Effector CD4-positive, alpha-beta T cell (primary cell): ENCODE measurements around the gene BRINP1.
"Not testable (repeated sequence)": the region's sequence is repeated elsewhere in the genome, so short reads cannot be mapped to it uniquely, and the experiment has no call there.

Experiments
- DNase-seq: peaks from one replicate; pipeline ENCODE4 v3.0.0-alpha.2; 2020

Gene BRINP1

DNA sequence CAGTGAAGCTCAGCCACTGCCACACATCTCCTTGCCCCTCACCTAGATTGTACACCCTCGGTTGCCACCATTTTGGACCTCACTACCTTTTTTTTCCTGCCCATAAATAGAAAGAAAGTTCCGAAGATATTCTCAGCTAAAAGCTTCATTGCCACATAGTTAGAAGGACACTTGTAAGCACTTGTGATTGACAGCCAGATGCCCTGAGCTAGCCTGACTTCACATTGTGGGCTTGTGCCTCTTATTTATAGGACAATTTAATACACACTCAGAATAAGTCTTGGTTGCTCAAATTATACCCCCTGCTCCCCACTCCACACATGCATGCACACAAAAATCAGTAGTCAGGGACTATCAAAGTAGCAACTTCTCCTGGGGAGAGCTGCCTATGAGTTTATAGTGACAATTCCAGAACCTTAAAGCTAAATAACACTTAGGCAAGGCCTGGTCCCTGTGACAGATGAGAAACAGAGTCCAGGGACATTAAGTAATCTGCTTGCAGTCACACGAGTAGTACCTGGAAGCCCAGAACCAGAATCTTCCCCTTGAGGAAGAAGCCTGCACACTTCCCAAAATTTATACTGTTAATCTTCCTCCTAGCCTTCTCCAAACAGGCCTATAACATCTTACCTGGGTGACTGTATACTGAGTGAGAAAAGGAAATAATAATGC is 184.8 kb downstream of the BRINP1 start:
- no peak for DNase-seq

DNA sequence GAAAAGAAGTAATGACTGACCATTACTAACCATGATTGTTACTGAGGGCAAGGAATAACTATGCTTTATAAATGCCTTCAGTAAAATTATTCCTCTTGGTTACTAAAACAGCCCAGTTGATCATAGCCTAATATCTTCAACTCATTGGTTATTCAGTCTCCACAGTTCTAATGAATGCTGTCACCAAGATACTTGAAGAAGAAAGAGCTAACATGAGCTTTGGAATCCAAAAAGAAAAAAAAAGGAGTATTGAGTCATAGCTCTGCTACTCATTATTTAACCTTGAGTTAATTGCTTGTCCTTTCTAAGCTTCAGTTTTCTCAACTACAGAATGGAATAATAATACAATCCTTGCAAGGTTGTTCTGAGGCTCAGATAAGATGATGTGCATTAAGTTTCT is 187.7 kb downstream of the BRINP1 start:
- no peak for DNase-seq

DNA sequence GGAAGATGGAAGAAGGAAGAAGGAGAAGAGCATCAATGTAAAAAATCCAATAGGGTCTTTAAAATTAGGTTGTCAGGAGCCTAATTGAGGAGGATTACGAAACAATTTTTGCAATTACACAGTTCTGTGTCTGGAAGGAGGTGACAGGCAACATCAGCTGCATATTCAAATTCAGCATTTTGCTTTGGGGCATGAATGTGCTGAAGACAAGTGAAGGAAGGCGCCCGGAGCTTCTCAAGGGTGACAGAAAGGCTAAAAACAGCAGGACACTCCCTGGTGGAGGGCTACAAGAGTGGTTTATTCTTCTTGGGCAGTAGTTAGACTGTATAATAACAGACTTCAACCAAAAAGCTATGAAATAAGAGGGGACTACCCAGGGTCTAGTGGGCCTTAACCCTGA is 188.3 kb downstream of the BRINP1 start:
- DNase-seq, result no peak

DNA sequence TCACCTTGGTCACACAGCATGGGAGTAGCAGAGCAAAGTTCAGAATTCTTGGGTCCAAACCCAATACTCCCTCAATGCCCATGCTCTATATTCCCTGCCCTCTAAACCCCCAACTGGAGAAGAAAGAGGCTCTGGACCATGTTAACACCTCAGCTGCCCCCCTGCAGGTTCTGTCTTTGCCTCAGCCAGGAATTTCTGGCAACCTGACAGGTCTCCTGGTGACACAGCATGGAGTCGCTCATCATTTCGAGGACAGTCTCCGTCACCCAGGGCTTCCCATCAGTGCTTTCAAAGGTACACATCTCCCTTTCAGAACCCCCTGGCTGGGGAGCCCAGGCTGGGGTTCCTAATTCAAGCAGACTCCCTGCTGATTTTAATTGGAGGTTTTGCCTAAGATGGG is 189.5 kb downstream of the BRINP1 start:
- DNase-seq, result no peak

DNA sequence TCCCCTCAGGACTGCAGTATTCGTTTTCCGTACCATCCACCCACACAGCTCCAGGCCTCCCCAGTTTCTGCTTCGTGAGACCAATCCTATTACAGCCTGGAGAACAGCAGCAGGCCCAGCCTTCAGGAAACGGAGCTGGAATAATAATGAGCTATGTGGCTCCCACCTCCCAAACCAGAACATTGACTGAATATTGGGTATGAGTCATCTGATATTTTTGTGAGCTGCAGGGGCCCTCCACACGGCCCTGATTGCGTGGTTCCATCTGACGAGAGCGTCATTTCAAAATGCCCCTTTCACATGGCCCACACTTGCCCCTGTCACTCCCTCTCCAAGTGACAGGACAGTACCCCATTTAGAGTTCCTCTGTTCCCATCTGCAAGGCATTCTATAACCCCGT is 192.0 kb downstream of the BRINP1 start:
- no peak for DNase-seq

DNA sequence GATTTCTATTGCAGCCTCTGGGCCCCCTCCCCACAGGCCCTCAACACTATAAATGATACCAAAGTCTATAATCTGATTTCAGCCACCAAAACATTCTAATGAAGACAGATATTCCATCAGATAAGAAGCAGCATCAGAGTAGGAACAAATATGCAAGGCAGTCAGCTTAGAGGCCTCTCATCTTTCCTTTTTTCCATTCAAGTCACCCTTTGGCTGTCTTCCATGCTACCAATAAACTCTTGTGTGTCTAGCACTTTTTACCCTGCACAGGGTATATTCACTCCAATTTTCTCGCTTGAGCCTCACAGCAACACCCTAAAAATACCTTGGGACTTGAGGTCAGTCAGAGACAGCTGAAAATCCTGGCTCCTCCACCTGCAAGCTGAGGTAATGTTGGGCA is 193.7 kb downstream of the BRINP1 start:
- no peak for DNase-seq

DNA sequence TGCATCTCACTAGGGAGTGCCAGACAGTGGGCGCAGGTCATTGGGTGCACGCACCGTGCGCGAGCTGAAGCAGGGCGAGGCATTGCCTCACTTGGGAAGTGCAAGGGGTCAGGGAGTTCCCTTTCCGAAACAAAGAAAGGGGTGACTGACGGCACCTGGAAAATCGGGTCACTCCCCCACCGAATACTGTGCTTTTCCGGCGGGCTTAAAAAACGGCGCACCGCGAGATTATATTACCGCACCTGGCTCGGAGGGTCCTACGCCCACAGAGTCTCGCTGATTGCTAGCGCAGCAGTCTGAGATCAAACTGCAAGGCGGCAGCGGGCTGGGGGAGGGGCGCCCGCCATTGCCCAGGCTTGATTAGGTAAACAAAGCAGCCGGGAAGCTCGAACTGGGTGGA is 200.0 kb downstream of the BRINP1 start:
- DNase-seq, result not testable (repeated sequence)

DNA sequence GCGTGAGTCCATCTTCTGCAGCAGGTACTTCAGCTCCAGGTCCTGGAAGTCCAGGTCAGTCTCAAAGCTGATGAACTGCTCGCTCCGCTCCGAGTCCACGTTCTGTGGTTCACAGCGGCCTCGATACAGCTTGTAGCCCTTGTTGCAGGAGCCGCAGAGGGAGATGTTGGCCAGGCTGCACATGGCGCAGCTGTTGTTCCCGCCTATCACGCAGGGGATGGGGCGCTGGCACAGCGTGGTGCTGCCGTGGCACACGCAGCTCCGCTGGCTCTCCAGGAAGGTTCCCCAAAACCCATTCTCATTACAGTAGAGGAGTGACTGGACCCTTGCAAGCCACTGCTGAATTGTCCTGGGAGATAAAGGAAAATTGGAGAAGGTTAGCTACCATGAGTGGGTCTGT is 201.4 kb downstream of the BRINP1 start:
- no peak for DNase-seq

DNA sequence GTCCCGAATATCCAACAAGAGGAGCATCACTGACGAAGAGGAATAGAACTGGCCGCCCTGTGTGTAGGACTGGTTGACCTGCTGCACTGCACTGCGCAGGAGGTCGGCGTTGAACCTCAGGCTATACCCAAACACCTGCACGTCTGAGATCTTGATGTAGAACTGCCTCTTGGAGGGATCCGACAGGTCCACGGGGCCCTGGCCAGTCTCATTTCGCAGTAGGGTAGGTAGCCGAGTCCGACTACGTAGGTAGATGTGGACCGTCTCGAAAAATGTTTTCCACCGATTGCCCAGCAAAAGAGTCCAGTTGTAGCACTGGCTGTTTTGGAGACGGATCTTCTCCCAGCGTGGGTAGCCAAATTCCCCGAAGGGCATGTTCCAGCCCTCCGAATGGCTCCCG is 202.0 kb downstream of the BRINP1 start:
- DNase-seq, result no peak

DNA sequence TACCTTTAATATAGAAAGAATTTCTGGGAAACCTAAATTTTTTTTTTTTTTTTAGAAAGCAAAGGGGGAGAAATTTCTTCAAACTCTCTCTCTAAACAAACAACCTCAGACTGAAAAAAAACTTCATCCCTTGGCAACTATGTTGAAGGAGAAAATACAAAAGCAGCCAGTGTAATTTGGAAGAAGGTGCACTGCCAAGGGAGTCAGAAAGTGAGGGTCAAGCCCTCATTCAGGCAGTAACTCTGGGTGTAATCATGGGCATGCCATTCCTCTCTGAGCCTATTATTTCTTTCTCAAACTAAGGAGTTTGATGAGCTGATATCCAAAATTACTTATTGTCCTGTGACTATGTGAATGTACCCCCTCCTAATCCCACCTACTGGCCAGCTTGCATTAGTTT is 203.1 kb downstream of the BRINP1 start:
- no peak for DNase-seq

DNA sequence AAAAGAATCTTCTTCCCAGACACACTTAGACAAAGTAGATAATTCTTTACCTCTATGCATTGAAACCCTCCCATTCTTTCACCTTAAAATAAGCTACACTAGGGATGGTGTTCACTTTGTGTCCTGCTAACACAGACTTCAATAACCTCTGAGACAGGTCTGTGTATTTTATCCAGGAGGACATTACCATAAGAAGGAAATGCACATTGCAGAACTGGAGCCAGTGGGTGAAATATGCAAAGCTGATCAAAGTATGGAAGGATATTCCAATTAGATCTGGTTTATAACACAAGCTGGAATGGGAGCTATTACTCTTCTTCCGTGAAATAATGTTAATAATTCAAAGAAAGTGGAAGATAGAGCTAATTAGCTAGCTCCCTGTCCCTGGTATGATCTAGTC is 204.1 kb downstream of the BRINP1 start:
- DNase-seq, result no peak

DNA sequence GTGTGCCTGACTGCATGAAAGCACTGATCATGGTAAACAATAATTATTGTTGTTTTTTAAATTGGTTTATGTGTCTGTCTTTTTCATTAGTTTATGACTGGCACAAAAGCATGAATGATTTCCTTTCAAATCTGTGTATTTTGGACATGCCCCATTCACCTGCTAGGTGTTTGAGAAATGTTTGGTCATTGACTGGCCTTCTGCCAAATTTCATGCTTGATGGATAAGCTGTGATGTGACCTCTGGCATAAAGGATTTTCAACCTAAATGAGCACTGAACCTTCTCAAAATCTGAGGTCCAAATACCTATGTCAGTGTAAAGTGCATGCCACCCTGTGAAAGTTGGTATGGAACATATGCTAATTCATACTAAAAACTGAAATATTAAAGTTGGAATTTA is 204.5 kb downstream of the BRINP1 start:
- no peak for DNase-seq

DNA sequence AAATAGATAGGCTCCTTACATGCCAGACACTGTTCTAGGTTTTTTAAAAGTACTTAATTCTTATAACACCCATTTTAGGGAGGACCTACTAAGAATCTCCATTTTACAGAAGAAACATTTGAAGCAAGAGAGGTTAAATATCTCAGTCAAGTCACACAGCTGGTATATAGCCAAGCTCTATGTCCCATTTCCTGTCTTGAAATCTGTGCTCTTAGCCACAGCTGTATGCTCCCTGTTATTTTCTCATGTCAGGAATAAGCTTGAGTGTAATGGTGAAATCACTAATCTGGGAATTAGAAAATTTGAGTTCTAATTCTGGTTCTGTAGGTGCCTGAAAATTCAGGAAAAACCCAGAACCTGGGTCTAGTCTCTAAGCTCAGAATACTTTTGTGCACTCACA is 208.7 kb downstream of the BRINP1 start:
- no peak for DNase-seq

DNA sequence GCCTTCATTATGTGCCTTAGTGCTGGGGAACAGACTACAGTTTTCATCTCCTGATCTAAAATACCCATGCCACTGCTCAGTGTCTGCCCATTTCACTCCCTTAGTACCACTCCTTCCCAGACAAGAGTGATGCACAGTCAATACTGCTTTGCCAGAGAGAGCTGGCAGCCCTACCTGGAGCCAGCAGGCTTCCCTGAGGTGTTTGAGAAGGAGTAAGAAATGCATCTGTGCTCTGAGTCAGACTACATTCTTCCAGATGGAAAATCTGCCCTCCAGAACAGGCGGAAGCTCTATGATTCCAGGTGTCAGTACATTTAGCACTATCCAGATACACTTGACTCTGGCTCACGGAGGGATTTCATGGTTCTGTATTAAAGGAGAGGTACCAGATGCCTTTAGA is 209.8 kb downstream of the BRINP1 start:
- no peak for DNase-seq

DNA sequence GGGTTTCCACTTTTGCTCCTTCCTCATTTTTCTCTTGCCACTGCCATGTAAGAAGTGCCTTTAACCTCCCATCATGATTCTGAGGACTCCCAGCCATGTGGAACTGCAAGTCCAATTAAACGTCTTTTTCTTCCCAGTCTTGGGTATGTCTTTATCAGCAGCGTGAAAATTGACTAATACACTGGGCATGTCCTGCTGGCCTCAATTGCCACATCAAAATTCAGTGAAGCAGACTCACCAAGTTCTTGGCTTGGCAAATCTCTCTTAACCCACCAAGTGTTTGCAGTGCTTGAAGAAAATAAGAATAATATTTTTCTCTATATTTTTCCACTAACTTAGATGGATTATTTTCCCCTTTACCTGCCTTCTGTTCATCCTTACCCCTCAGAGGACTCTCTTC is 212.0 kb downstream of the BRINP1 start:
- DNase-seq, result no peak

DNA sequence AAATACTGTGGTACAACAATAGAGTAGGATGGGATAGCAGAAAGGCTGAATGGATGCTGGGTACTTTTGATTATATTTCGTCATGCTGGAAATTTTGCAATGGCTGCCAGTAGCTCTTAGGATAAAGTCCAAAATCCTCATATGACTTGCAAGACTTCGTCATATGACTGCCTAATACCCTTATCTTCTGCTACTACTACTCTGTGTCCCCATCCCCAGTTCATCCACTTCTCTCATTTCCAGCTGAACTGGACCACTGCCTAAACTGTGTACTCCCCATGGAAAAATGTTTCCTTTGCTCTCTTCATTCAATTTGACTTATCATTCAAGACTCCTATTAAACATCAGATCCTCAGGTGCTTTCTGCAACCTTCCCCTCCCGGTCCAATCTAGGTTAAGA is 212.9 kb downstream of the BRINP1 start:
- DNase-seq, result no peak

DNA sequence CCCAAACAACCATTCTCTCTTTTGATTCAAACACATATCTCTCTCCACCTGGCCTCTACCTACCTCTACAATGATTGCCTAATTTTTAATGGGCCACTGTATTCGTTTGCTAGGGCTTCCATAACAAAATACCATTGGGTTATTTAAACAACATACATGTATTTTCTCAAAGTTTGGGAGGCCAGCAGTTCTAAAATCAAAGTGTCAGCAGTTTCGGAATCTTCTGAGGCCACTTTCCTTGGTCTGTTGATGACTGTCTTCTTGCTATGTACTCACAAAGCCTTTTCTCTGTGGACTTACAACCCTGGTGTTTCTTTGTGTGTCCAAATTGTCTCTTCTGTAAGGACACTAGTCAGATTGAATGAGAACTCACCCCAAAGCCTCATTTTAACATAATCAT is 214.7 kb downstream of the BRINP1 start:
- no peak for DNase-seq

DNA sequence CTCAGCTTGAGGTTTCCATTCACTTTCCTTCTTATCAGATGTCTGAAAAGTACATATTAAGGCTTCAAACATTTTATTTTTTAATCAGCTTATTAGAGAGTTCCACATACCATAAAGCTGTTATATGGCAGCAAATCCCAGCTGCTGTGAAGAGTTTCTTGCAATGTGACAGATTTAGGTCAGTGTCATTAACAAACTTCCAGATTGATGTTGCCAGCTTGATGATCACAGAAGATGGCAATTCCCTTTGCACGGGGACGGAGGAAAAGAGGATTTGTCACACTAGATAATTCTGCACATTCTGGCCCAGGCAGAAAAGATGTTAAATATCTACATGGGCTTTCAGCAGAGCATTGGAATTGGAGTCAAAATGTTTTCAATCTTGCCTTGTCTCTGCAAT is 215.8 kb downstream of the BRINP1 start:
- DNase-seq, result no peak

DNA sequence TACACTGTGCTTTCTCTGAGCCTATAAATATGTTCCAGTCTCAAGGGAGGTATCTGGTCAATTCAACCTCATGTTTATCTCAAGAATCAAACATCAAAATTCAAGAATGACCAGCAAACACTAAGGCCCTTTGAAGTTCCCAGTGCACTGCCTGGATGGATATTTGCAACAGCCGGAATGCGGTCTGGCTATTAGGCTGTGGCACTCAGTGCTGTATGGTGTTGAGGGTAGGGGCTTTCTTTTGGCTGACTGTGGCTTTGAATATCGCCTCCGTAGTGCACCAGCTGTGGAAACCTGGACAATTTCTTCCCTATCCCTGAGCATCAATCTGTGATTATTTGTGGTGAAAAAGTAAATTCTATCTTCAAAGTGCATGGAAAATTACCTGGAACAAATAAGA is 220.4 kb downstream of the BRINP1 start:
- no peak for DNase-seq

DNA sequence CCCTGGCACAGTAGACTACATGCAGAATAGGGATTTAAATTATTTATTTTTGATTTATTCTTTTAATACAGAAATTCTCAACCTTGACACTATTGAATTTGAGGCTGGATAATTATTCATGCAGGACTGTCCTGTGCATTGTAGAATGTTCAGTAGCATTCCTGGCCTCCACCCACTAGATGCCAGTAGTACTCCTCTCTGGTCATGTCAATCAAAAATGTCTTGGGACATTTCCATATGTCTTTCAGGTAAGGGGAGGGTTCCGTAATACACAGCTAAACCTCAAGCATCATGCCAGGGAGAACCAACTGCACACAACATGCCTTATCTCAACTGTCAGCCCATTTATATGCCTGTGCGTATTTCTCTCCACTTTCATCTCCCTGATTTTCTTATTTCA is 231.8 kb downstream of the BRINP1 start:
- no peak for DNase-seq

DNA sequence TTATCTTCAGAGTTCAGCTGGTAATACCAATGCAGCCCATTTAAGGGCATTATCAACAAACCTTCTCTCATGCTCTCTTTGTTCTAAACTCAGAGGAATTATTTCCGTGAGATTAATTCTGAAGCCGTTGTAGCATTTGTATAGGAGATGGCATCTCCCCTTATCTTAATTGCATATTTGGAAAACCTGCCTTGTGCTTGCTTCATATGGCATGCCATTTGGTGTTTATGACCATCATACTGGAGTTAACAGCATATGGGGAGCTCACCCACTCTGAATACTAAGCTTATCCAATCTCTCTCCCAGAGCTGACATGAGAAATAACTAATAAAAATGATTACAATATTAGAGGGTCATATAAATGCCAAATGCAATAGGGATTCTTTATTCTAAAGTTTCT is 243.2 kb downstream of the BRINP1 start:
- no peak for DNase-seq

DNA sequence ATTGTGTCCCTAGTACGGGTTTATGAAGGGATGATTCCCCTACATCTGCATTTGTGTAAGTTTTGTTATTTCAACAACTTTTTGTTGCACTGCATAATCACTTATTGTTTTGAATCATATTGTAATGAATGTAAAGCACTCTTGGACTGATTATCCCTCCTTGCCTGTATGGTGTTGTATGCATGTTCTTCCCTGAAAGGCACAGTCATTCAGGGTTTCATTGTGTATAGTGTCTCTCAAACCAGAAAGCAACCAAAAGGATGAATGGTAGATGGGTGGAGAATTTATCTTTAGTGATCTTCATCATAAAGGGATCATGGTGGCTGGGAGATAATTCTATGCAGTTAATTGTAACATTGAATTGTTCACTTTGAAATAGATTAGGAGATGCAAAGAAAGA is 247.3 kb downstream of the BRINP1 start:
- no peak for DNase-seq

DNA sequence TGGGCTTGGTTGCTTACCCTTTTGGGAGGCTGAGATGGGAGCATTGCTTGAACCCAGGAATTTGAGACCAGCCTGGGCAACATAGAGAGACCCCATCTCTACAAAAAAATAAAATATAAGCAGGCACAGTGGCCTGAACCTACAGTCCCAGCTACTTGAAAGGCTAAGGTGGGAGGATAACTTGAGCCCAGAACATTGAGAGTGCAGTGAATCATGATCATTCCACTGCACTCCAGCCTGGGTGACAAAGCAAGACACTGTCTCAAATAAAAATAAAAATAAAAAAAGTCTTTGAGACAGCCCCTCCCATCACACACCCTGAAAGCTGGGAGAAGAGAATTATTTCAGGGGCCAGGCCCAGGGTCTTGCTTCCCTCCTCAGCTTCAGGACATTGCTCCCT is 251.8 kb downstream of the BRINP1 start:
- DNase-seq, result no peak
